Subcutaneous adipose tissue (tissue), 4 donors: ENCODE data around the gene ADAMTS2. TPM values are rescaled to one million over a fixed set of nuclear protein-coding genes. Genes with fewer than 3 reads are reported as not detected.

Experiments
- CTCF ChIP-seq: fragments of 450-650 bp; IDR thresholded peaks from one replicate; pipeline ENCODE4 v1.5.1; 2016; ENCODE audit warnings: low read depth, mild to moderate bottlenecking, control low read depth, antibody characterized with exemption, moderate library complexity
- total RNA-seq, 4 donors: library from RNA; depleted of rRNA; stranded (reverse); fragments of >200 nt; gene quantifications; one replicate each; pipeline ENCODE4 v1.1.0, GENCODE V29; 2016

ADAMTS2 gene
- total RNA-seq, 4 donors from 2014 or later = 26.7 to 56.5 (median 46.6) TPM

- no peak for TF ChIP-seq CTCF
Measured at GRCh38 chr5:179123491-179124272, 221.6 kb downstream of the ADAMTS2 start.

- TF ChIP-seq CTCF = no peak
Measured at GRCh38 chr5:179123109-179123426, 222.2 kb downstream of the ADAMTS2 start.

- no peak for TF ChIP-seq CTCF
Measured at GRCh38 chr5:179122411-179123108, 222.7 kb downstream of the ADAMTS2 start.

GRCh38 chr5:179121667-179122111 lies 223.6 kb downstream of the ADAMTS2 start:
- TF ChIP-seq CTCF = no peak

GRCh38 chr5:179120951-179121666 lies 224.2 kb downstream of the ADAMTS2 start:
- TF ChIP-seq CTCF = no peak

GRCh38 chr5:179120421-179120861 lies 224.8 kb downstream of the ADAMTS2 start:
- no peak for TF ChIP-seq CTCF
